Liver (tissue), 4 donors: Measurements from ENCODE around the gene MMRN1. TPM values are rescaled to one million over a fixed set of nuclear protein-coding genes. Genes with fewer than 3 reads are reported as not detected.

Experiments used
- polyA plus RNA-seq, 2 donors: library from polyadenylated mRNA; stranded (reverse) in 1 of 2; unstranded in 1 of 2; fragments of 200-250 nt in 1 of 2; fragments of >200 nt in 1 of 2; fragmentation: Nextera tagmentation in 1 of 2; extraction: Ambion mirVana in 1 of 2; gene quantifications; one replicate each; pipeline versions ENCODE4 v1.2.1 to v1.2.3, GENCODE V29; 2013 to 2015
- total RNA-seq, 2 donors: library from RNA; depleted of rRNA; stranded (reverse); fragments of >200 nt; gene quantifications; one replicate each; pipeline ENCODE4 v1.2.3, GENCODE V29; 2014
- donor health status: healthy.
- donor health status: healthy.
- donor health status: healthy.

MMRN1 gene
- total and polyA plus RNA-seq, 4 donors = 4.4 to 15.6 (median 10.2) TPM

Other genes starting within 250 kb of the MMRN1 start
- gene SNCA, start 57.7 kb upstream of the MMRN1 start, total RNA-seq = 100 to 1,000 TPM in 1 of 2 donors, under 1 TPM in 1; 0.50 to 292 TPM
- under 1 TPM; 0.44 to 0.89 TPM for gene SNCA, start 57.7 kb upstream of the MMRN1 start, polyA plus RNA-seq
- gene CCSER1, start 232.5 kb downstream of the MMRN1 start, total RNA-seq = 1 to 10 TPM; 2.2 to 2.3 TPM
- under 1 TPM; 0.18 to 0.21 TPM for gene CCSER1, start 232.5 kb downstream of the MMRN1 start, polyA plus RNA-seq